ENCODE measurements around the gene TMEM184B.

- TF ChIP-seq CTCF (IDR thresholded peaks at IDR 0.05), result no peak
- no peak for TF ChIP-seq POLR2A (IDR thresholded peaks at IDR 0.05)
Measured at GRCh38 chr22:38248280-38248679, 24.5 kb downstream of the TMEM184B start.
